ENCODE results near the gene CHST14.

The CHST14 gene

DNA sequence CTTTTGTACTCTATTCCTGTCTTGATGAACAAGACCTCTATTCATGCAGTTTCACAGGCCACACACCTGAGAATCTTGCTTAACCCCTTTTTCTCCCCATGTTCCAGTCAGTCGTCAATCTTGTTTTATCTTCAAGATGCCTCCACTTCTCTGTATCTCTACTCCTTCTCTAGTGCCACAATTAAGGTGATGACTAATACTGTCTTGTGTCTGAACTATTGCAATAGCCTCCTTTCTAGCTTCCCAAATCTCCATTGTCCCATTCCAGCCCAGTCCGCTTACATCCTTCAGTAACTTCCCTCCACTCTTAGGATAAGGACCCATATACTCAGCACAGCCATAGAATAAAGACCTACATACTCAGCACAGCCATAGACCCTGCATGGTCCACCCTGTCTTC, 24.7 kb downstream of the CHST14 start:
- DNase-seq, result no peak

DNA sequence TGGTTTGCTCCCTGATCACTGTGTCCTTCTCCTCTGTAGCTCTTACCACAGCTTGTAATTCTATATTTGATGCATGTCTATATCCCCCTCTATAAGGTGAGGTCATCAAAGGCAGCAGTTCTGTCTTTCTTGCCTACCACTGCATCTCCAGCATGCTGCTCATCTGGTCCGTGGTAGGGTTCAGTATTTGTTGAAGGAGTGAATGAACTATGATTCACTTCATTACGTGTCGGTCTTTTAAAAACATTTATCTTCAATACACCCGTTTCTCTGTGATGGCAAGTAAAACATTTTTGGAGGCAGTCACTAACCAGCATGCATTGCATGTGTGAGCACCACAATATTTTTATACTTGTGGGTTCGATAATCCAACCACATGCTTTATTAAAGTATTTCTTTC, 27.6 kb downstream of the CHST14 start:
- DNase-seq, result no peak

DNA sequence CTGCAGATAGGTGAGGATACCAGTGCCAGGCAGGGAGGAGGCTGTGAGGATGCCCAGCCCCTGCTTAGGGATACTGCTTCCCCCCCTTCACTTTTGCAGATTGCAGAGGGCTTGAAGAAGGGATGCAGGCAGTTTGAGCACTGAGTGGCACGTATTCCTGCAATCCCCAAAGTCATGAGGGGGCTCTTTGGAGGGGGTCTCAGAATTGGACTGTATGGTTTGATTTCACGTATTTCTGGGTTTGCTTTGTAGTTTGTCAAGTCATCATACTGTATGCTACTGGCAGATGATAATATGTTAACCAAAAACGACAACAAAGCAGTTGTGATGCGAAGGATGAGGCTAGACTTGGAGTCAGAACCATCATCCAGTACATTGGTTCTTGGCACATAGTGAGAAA, 28.1 kb downstream of the CHST14 start:
- DNase-seq, result no peak

DNA sequence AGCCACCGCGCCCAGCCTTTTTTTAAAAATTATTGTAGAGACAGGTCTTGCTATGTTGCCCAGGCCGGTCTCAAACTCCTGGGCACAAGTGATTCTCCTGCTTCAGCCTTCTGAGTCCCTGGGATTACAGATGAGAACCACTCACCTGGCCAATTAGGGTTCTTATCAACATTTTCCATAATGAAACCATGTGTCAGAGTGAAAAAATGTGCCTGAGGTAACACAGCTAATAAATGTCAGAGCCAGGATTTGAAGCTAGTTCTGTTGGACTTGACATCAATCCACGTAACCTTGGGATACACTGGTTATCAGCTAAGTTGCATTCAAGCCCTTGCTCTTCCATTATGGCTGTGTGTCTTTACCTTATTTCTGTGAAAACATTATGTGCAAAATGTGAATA, 29.1 kb downstream of the CHST14 start:
- DNase-seq, result no peak

DNA sequence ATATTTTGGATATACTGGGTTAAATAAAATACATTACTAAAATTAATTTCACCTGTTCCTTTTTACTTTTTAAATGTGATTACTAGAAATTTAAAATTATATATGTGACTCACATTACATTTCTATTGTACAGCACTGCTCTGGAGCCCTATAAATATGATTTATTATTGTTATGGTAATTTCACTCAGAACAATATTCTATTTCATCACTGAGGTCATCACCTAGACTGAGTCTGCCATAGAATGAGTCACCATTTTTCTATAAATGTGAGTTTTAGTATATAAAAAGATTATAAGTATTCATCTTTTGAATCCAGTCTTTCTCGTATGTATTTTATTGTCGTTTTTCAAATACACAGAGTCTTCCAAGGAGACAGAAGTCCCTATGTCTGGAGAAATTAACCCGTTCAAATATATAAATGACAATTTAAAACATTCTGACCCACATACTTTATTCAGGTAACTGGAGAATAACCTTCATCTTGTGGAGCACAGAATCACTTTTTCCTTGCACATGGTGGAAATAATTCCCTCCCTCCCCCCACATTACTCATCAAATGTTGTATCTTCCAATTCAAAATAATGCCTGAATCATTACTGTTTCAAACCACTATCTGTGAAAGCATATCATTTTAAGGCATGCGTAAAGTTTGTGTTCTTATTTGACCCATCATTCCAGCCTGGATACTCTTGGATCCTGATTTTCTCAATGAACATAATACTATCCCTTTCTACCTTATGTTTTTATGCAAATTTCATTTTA, 30.0 kb downstream of the CHST14 start:
- no peak for DNase-seq

DNA sequence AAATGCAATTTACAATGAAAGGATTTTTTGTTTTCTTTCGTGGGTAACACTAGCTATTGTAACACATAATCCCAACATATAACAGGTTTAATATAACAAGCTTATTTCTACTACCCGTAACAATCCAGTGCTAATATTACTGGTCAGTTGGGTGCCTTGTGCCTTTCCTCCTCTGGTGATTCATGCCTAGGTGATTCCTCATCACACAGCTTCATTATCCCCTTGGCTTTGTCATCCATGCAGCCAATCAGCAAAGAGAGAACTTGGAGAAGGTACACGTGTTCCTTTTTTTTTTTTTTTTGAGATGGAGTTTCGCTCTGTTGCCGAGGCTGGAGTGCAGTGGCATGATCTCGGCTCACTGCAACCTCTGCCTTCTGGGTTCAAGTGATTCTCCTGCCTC, 30.7 kb downstream of the CHST14 start:
- no peak for DNase-seq

DNA sequence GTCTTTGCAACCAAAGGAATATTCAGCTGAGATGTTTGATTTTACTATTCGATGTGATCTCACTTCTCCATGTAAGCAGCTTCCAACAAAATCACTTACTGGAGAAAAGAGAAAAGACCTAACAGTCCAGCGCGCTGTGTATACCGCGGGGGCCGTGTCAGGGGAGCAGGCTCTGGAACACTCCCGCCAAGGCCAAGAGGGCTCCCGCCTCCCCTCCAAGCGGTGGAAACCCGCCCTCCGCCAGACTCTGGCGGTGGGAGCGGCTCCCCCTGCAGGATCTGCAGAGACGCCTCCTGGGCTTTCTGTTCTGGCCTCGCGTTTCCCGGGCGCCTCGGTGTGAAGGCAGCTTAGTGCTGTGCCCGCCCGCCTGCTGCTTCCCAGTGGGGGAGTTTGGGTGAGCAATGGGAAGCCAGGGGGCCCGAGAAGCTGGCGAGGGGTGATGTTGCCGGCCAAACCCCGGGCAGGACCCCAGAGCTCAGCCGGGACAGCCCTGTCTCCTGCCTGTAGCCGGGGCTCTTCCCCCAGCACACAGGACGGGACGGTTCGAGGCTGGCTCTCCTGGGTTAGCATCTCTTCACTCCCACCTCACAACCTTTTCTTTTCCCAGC, 36.3 kb downstream of the CHST14 start:
- DNase-seq, result peak in 1 of 2 experiments; percentile 5

DNA sequence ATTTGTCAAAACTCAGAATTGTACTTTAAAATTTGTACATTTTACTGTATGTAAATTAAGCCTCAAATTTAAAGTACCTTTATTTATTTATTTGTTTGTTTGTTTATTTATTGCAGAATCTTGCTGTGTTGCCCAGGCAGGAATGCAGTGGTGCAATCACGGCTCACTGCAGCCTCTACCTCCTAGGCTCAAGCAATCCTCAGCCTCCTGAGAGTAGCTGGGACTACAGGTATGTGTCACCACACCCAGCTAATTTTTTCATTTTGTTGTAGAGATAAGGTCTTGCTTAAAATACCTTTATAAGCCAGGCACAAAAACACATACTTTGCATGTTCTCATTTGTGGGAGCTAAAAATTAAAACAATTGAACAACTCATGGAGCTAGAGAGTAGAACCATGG, 37.4 kb downstream of the CHST14 start:
- no peak for DNase-seq

DNA sequence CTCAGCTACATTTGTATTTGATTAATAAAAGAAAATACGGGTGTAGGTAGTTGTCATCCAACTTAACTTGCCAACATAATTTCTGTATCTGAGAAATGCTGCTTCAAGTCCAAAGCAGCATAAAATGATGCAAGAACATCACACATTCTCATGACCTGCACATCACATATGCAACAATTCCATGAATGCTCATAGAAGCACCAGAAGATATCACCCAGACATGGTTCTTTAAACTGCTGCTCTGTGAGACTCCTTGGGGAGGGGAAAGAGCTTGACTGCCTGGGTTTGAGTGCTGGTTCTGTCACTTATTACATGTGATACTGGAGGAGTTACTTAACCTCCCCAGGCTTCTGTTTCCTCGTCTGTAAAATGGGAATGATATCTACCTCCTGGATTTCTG, 39.4 kb downstream of the CHST14 start:
- DNase-seq, result no peak

DNA sequence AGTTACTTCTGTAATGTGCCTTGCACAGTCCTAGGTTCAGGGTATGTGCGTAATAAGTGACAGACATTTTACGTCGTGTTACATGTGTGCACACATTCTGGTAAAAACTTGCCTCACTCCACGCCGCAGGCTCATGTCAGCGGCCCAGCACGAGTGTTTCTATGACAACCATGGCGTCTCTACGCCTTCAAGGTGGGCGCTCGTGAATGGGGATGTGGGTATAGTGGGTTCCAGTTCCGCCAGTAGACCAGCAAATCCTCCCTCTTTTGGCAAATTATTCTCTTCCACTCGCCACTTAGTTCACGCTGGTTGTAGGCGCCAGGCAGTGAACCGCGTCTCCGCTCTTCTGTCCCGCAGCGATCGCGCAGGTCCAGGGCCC, 40.3 kb downstream of the CHST14 start:
- no peak for DNase-seq

DNA sequence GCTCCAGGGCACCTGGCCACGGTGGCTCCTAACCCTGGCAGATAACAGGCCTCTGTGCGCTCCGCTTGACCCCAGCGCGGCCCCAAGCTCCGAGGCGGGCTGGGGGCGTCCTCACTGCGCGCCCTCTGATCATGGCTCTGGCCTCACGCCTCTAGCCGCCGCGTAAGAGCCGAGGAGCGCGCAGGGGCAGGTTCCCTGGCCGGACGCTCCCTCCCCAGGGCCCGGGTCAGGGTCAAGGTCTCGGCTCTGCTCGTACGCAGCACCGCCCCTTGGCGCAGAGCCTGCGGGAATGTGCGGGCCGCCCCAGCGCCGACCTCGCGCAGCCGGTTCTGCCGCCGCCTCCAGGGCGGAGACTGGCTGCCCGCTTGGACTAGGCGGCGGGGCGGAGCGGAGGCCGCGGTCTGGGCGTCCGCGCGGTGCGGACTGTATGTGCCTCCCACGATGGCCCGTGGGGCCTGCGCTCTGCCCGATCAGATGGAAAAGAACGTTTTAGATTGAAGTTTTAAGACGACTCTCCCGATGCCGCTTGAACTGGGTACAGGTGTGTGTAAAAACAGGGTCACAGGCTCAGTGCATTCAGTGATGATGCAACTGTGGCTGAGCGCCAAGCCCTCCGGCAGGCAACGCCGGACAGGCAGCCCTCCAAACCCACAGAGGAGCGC, 40.8 kb downstream of the CHST14 start:
- no peak for DNase-seq

DNA sequence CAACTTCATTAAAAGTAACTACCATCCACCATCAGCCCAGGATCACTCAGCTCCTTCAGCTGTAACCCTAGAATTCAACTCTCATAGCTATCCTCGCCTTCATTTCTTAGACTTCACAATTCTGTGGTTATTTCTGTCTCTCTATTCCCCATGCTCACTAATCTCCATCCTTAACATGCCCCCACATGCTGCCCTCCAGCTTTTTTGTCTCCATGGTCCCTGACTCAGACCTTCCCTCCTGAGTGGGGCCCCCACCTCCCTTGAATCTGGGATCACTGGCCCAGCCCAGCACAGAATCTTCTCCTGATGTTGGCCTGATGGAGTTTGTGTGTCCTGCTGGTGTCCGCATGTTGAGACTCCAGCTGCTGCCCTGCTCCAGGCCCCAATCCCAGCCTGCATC, 41.7 kb downstream of the CHST14 start:
- DNase-seq, result no peak

DNA sequence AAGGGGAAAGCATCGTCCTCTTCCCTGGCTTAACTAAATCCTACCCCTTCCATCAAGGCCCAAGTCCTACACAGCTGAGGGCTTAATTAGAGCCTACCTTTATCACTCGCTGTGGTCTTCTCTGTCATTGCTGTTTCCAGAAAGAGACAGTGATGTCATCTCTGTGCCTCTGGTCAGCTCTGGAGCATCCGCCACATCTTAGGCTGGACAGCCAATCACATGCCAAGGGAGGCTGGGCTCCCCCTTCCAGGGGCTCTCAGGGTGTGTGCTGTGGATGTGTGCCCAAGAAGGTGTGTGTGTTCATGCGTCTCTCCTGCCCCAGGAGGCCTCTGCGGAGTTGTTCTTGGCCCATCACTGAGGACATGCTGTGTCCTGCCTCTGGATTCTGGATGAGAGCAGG, 42.8 kb downstream of the CHST14 start:
- no peak for DNase-seq

DNA sequence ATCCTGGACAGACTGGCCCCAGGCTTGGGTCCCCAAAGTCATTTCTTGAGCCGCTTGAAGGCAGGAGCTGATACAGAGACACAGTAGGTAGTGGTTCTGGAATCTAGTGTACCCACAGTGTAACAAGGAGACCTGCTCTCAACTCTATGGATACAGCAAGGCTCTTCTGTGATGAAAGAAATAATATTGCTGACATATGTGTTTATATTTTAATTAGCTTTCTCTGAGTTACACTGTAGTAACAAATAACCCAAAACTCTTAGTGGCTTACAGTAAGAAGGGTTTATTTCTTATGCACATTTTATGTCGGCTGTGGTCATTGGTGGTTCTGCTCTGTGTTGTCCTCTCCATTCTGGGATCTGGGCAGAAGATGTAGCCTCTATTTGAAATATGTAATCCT, 45.5 kb downstream of the CHST14 start:
- DNase-seq, result no peak

All from NCI-H2081 (cell line).